Panc1 (cell line): Measurements from ENCODE around the gene GPRC5C. TPM values are rescaled to one million over a fixed set of nuclear protein-coding genes. Genes with fewer than 3 reads are reported as not detected.

ENCODE experiments used
- ATAC-seq: fragments of 200-7000 bp; cut with Tn5 transposase; 2 replicates; pipeline ENCODE4 v1.9.1; 2020; ENCODE audit warnings: mild to moderate bottlenecking, moderate library complexity
- BruUV-seq: library from RNA; stranded (reverse); fragments of 400-500 nt; replicated peaks from 2 replicates; lab custom pipeline; 2021; lab: Mats Ljungman, UMichigan
- CTCF ChIA-PET: fragments of 300-600 bp; sonication (Branson Sonifier 250); formaldehyde crosslinking; loops from one replicate; lab custom pipeline; 2022; ENCODE audit warnings: antibody characterized with exemption; lab: Charles Lee
- POLR2A ChIA-PET: fragments of 300-600 bp; sonication (Branson Sonifier 250); formaldehyde crosslinking; loops from one replicate; lab custom pipeline; 2022; ENCODE audit warnings: antibody characterized with exemption; lab: Charles Lee
- DNase-seq: peaks from one replicate; pipeline ENCODE4 v3.0.0-alpha.2; 2010; ENCODE audit warnings: low read depth, low spot score
- H3K27ac ChIP-seq: 2 replicates; pipeline ENCODE4 v1.5.1; 2011; ENCODE audit warnings: mild to moderate bottlenecking, low read length, inconsistent platforms
- H3K27me3 ChIP-seq: fragments of 200-500 bp; sonication (Bioruptor generic); 2 replicates; pipeline ENCODE4 v1.6.0; 2014; ENCODE audit warnings: low read length, inconsistent platforms; ENCODE audit not compliant: control insufficient read depth, insufficient read depth
- H3K36me3 ChIP-seq: fragments of 200-500 bp; sonication (Bioruptor generic); 2 replicates; pipeline ENCODE4 v1.5.1; 2014; ENCODE audit warnings: inconsistent platforms, mild to moderate bottlenecking, low read length, moderate library complexity; ENCODE audit not compliant: control insufficient read depth, insufficient read depth
- H3K4me1 ChIP-seq: 2 replicates; pipeline ENCODE4 v1.5.1; 2011; ENCODE audit warnings: inconsistent platforms, mild to moderate bottlenecking, low read length, moderate library complexity; ENCODE audit not compliant: control insufficient read depth, insufficient read depth
- H3K4me3 ChIP-seq, 2 experiments: 2 replicates each; pipeline ENCODE4 v1.5.1; 2011 to 2012; ENCODE audit warnings: low read depth in 2 of 2, low read length in 2 of 2, mild to moderate bottlenecking in 2 of 2, inconsistent platforms in 1 of 2, moderate library complexity in 1 of 2
- H3K9me3 ChIP-seq: fragments of 200-500 bp; sonication (Bioruptor generic); 2 replicates; pipeline ENCODE4 v1.5.1; 2014; ENCODE audit warnings: low read depth, mild to moderate bottlenecking, inconsistent platforms, low read length, moderate library complexity; ENCODE audit not compliant: control insufficient read depth, insufficient read depth
- CTCF ChIP-seq: fragments of 450-650 bp; IDR thresholded peaks from 2 replicates; pipeline ENCODE4 v1.5.1; 2017; ENCODE audit warnings: mild to moderate bottlenecking
- REST ChIP-seq, 2 experiments: IDR thresholded peaks; 2 replicates each; pipeline ENCODE4 v1.6.1; 2011 to 2012; ENCODE audit warnings: low read depth in 2 of 2, control low read depth in 1 of 2, low read length in 1 of 2, mild to moderate bottlenecking in 1 of 2, moderate library complexity in 1 of 2; ENCODE audit not compliant: insufficient read depth in 1 of 2
- TCF7L2 ChIP-seq: IDR thresholded peaks from 2 replicates; pipeline ENCODE4 v1.6.1; 2011; ENCODE audit warnings: mild to moderate bottlenecking, low read depth, low read length, inconsistent platforms
- in situ Hi-C: cut with HindIII; loops from 2 replicates; pipeline ENCODE4 v1.10.0; 2016; ENCODE audit warnings: low sequenced_read_pairs, low pct_unique_long_range_greater_than_20kb
- intact Hi-C: fragments of 100-400 bp; cut with micrococcal nuclease; formaldehyde crosslinking; loops from one replicate; pipeline ENCODE4 v1.10.0; 2022; ENCODE audit not compliant: unreplicated experiment
- total RNA-seq: library from RNA; stranded (reverse); gene quantifications from one replicate; pipeline ENCODE4 v1.2.1, GENCODE V29; 2021; ENCODE audit not compliant: unreplicated experiment

GPRC5C gene
- total RNA-seq, 1 experiment from 2014 or later, result 57.1 TPM

- CTCF ChIA-PET, result no interaction called here
- POLR2A ChIA-PET, result no interaction called here
- BruUV-seq, result no TSS peak
- Histone ChIP-seq H3K36me3 (no peaks in the 10 kb centered on the region), H3K4me1 (peaks cover 29% of the 10 kb centered on the region), H3K9me3 (no peaks in the 10 kb centered on the region), H3K27me3 (no peaks in the 10 kb centered on the region), H3K4me3 (no peak overlapping the region), H3K27ac (no peak overlapping the region)
- in situ Hi-C loops (no loop called here), intact Hi-C loops (no loop called here)
- DNase-seq (no peak), ATAC-seq (no peak)
- TF ChIP-seq REST (IDR thresholded peaks at IDR 0.05; ENCODE audit: insufficient read depth in 1 of 2, low read depth in 2 of 2, low read length in 1 of 2), result no peak
Observed at GRCh38 chr17:74424657-74425056, 7.2 kb upstream of the GPRC5C start.

GRCh38 chr17:74426551-74427047 lies 5.3 kb upstream of the GPRC5C start:
- Histone ChIP-seq H3K4me1 (peaks cover 45% of the 10 kb centered on the region), H3K9me3 (no peaks in the 10 kb centered on the region), H3K4me3 (no peak overlapping the region), H3K36me3 (no peaks in the 10 kb centered on the region; the same call in 1 of the 2 replicates), H3K27me3 (no peaks in the 10 kb centered on the region), H3K27ac (peak overlapping the region; percentile 79)
- BruUV-seq, result no TSS peak
- POLR2A ChIA-PET, result interaction anchor here (0.6 kb wide), 1 partner anchor 446 kb away, joined by 5 read pairs; no protein-coding TSS in a partner anchor
- no peak for ATAC-seq
- no peak for DNase-seq
- TF ChIP-seq TCF7L2 (no peak), REST (IDR thresholded peaks at IDR 0.05; ENCODE audit: insufficient read depth in 1 of 2, low read depth in 2 of 2, low read length in 1 of 2) (no peak), CTCF (no peak)
- intact Hi-C loops (no loop called here), in situ Hi-C loops (no loop called here)
- CTCF ChIA-PET, result no interaction called here
